NCI-H345 treated with DMSO at 0.1 percent for 48 hours (cell line): ENCODE results near the gene STK32C.
A peak's percentile ranks its signal among the peaks of the same experiment; 100 is the strongest.

Source experiments
- DNase-seq: peaks from one replicate; lab custom pipeline; 2025; ENCODE audit not compliant: unreplicated experiment; lab: John Stamatoyannopoulos, UW

STK32C gene

GRCh38 chr10:132236161-132236560, 71.6 kb downstream of the STK32C start:
- no peak for DNase-seq

DNA sequence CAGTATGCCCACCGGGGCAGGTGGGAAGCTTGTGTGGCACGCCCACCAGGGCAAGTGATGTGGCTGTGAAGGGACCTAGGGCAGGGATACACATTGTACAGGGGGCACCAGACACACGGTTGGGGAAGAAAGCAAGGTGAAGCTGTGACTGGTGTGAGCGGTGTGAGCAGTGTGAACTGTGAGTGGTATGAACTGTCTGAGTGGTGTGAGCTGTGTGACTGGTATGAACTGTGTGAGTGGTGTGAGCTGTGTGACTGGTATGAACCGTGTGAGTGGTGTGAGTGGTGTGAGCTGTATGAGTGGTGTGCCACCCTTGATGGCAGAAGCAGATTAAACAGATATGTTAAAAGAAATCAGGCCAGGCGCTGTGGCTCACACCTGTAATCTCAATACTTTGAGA, 72.9 kb downstream of the STK32C start:
- no peak for DNase-seq

DNA sequence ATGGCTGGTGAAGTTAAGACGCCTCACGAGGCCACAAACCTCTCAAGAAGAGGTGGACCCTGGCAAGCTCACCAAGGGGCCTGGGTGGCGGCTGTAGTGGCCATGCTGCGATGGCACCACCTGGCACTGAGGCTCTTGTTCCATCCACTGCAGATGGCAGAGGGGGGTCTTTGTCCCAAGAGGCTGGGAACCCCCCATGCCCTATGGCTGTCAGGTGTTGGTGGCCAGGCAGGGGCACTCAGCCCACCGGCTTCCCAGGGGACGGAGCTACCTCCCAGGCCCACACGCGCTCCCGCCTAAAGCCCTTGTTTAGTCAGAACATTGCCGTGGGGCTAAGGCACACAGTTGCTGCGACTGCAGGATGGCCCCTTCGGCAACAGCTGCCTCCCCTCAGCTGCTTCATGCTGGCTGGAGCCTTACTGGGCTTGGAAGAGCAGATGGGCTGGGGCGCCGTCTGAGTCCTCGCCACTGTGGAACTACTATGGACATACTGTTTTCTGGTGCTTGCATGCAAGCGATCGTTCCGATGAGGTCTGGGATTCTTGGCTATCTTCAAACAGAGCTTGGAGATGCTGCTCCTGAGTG, 74.2 kb downstream of the STK32C start:
- DNase-seq: no peak

- DNase-seq: no peak
Observed at GRCh38 chr10:132232981-132233380, 74.8 kb downstream of the STK32C start.

DNA sequence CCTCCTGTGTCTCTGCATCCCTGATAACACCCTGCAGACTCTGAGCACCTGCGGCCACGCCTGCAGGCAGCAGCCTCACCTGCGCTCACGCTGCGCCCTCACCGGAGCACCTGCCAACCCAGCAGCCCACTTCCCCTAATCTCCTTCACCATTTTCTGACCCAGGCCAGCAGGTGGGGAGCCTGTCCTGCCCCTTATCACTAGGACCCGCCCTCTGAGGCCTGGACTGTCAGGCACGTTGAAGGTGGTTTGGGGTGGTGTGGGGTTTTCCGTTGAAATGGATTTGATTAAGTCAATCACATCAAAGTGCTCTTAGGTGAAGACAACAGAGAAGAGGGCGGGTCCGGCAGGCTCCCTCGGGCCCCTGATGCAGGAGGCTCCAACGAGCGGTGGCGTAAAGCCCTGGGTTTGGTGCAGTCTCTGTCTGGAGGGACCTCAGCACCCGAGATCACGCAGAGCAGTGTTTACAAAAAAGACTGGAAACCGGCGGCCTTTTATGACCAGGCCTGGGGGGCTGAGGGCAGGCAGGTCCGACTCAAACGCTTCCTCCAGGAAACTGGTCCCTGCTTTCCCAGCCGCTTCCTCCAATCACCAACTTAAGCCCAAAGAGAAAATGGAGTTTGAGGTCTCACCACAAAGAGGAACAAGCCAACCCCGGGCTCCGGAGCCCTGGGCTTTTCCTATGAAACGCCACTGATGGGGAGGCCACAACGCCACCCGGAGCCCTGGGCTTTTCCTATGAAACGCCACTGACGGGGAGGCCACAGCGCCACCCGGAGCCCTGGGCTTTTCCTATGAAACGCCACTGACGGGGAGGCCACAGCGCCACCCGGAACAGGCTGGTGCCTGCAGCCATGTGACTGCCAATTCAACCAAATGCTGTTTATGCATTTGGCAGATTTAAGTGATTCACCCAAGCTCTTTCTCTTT, 75.5 kb downstream of the STK32C start:
- peak; percentile 65 for DNase-seq

GRCh38 chr10:132231656-132232022, 76.1 kb downstream of the STK32C start:
- DNase-seq: no peak

DNA sequence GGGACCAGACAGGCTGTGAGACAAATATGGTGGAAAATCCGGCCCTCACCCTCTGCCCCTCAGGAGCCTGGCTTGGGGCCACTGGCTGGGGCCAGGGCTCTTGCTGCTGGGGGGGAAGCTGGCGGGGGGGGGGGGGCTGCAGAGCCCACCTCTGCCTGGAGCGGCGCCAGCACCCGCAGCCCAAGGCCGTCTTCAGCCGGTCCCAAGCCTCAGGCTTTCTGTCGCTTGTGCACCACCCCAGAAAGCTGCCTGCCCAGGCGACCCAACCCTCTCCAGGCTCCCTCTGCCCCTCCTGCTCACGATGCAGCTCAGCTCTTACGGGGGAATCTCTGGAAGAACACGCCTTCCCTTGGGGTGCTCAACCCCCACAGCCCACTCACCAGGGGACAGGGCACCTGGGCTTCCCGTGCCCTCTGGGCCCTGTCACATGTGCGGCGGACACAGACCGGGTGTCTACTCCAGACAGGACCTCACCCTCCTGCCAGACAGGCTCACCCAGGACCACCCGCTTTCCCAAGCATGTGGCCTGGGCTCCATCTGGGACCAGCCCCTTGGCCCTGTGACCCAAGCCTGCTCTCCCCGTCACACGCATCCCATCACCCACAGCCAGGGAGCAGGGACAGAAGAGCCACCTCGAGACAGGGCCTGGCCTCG, 77.1 kb downstream of the STK32C start:
- DNase-seq: no peak

GRCh38 chr10:132229834-132230556, 77.8 kb downstream of the STK32C start:
- no peak for DNase-seq

DNA sequence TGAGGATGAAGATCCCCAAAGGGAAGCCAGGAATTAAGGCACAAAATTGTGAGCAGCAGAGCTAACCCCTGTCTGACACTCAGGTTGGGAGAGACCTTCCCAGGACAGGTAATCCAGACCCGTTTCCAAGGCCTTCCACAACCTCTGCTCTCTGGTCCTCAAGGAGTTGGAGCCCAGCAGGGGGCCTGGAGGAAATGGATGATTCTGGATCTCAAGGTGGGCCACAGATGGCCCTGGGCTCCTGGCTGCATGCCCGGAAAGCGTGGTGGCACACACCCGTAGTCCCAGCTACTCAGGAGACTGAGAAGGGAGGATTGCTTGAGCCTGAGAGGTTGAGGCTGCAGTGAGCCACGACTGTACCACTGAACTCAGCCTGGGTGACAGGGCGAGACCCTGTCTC, 78.7 kb downstream of the STK32C start:
- no peak for DNase-seq

DNA sequence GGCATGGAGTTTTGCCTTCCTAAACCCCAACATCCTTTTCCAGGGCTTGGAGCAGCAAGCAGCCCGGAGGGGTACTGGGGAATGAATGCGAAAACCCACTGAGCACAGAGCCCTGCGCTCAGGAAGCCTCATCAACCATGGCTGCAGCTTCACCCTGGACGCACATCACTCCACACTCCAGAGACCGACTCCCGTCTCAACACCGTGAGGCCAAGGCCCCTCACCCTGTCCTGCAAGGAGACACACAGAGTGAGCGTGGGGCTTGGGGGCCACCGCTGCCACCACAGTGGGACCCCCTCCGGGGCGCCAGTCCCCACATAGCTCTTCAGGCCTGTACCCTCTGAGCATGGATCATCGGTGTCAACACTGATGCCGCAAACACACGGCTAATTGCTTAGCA, 79.1 kb downstream of the STK32C start:
- no peak for DNase-seq

- no peak for DNase-seq
Observed at GRCh38 chr10:132227851-132228390, 79.8 kb downstream of the STK32C start.

DNA sequence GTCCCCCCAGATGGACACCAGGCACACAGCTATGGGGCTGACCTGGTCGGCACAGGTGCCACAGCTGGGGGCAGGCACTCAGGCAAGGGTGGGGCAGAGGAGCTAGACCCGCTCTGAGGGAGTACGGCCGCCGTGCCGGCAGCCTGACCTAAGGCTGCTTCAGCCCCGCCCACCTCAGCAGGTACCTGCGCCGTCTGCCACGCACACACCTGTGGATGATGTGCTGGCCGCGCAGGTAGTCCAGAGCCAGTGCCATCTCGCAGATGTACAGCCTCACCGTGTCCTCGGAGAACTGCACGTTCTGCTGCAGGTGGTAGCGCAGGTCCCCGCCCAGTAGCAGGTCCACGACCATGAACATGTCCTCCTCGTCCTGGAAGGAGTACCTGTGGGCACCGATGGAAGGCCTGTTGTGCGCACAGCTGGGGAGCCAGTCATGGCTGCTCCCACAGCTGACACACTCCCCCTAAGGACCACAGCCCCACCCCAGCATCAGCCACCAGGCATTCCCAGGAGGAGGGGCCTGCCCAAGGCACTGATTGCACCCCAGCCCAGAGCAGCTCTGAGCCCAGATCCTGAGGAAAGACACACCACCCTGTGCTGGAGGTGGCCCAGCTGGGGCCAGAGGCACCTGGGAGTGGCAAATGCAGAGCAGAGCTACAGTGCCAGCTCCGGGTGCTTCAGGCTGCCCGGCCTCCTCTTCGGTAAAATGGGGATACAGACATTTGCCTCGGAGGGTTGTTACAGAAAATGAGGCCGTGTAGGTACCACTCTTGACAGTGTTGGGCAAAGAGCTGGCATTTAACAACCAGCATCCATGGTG, 81.0 kb downstream of the STK32C start:
- no peak for DNase-seq

DNA sequence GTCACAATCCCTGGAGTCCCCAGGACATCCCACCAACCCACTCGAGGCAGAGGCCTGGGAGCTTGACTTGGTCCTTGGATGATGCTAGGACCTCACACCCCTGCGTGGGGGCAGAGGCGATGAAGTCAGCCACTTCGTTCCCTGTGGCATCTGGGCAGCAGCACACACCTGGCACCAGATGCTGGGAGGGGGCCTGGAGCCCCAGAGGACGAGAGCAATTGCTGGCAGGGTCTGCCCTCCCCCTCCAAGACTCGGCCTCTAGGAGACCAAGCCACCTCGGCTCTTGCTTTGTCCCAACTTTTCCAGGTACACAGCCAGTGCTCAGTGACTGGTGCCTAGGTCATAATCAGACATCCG, 81.9 kb downstream of the STK32C start:
- no peak for DNase-seq

GRCh38 chr10:132225073-132225848, 82.5 kb downstream of the STK32C start:
- DNase-seq: no peak

- no peak for DNase-seq
Observed at GRCh38 chr10:132224343-132225072, 83.2 kb downstream of the STK32C start.

DNA sequence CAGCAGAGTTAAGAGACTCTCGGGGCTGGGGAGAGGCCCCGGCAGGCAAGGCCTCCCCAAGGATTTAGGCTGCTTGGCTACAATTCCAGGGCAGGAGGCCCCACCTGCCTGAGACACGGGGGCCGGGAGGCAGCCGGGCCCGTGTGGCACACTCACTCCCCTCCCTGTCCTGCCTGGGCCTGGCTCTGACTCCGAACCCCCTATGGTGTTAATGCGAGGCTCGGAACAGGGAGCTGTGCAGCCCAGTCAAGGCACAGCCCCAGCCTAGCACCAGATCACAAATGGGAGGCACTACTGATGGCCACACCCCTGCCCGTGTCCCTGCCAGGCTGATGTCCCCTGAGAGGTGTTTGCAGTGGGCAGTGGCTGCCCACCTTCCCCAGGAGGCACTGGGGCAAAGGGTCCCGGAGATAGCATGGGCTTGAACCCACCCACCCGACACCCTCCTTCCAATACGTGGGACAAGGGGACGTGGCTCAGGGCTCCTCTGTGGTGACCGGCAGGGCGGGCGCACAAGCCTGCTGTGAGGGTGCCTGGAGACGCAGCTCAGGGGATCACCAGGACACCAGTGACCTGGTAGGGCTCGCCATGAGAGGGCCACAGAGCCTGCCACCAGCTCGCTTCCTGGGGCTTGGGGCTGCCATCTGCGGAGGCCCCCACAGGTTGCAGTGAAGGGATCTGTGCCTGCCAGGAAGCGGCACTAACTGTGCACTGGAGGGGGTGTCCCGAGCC, 84.0 kb downstream of the STK32C start:
- DNase-seq: no peak

DNA sequence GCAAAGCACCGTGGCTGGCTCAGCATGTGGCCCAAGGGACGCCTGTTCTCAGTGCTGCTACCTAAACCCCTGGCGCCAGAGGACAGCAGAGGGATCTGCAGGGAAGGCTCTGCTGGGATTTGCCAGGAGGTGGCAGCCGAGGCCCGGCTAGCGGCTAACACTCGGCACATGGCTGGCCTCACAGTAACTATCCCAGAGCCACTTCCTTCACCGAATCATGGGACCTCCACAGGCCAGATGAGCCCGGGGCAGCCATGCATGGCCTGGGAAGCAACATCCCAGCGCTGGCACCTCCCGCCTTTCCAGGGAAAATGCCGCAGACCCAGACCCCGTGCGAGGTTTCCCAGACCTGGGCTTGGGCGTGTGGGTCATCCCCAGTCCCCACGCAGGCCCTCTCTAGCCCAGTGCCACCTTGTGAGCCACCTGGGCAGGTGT, 84.6 kb downstream of the STK32C start:
- DNase-seq: no peak

DNA sequence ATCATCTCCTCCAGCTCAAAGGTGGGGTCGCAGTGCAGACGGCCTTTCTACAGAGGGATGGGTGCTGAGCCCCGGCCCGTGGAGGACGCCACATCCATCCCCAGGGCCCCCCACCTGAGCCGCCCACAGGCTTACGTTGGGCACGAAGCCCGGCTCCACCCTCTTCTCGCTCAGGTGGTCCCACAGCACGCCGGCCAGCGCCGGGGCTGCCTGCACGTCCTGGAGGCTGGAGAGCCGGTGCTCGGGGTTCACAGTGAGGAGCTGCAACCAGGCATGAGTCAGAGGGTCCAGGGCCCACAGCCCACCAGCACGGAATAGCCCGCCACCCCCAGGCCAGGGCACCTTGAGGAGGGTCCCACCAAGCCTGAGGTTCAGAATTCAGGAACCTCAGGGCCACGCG, 85.0 kb downstream of the STK32C start:
- DNase-seq: no peak
